Measurements from ENCODE around the gene HADHB.
"Not testable (repeated sequence)": the region's sequence is repeated elsewhere in the genome, so short reads cannot be mapped to it uniquely, and the experiment has no call there.

HADHB gene

DNA sequence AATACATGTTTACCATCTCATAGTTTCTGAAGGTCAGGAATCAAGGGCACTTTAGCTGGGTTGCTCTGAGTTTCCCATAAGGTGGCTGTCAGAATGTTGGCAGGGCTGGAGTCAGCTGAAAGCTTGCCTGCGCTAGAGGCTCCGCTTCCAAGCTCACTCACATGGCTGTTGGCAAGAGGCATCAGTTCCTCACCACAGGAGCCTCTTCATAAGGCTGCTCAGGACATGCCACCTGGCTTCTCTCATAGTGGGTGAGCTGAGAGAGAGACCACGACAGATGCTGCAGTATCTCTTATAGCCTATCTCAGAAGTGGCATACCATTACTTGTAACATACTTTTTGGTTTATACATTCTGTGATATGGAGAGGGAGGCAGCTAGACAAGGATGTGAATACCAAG, 7.2 kb downstream of the HADHB start:
- DNase-seq (ENCODE audit: low spot score) = no peak
- TF ChIP-seq, protein P1, sequence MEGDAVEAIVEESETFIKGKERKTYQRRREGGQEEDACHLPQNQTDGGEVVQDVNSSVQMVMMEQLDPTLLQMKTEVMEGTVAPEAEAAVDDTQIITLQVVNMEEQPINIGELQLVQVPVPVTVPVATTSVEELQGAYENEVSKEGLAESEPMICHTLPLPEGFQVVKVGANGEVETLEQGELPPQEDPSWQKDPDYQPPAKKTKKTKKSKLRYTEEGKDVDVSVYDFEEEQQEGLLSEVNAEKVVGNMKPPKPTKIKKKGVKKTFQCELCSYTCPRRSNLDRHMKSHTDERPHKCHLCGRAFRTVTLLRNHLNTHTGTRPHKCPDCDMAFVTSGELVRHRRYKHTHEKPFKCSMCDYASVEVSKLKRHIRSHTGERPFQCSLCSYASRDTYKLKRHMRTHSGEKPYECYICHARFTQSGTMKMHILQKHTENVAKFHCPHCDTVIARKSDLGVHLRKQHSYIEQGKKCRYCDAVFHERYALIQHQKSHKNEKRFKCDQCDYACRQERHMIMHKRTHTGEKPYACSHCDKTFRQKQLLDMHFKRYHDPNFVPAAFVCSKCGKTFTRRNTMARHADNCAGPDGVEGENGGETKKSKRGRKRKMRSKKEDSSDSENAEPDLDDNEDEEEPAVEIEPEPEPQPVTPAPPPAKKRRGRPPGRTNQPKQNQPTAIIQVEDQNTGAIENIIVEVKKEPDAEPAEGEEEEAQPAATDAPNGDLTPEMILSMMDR (IDR thresholded peaks at IDR 0.05; ENCODE audit: extremely low read depth, insufficient read depth, missing control alignments) = no peak
- in situ Hi-C loops (cut with MboI; ENCODE audit: low pct_unique_long_range_greater_than_20kb, low sequenced_read_pairs, unreplicated experiment) = no loop called here

DNA sequence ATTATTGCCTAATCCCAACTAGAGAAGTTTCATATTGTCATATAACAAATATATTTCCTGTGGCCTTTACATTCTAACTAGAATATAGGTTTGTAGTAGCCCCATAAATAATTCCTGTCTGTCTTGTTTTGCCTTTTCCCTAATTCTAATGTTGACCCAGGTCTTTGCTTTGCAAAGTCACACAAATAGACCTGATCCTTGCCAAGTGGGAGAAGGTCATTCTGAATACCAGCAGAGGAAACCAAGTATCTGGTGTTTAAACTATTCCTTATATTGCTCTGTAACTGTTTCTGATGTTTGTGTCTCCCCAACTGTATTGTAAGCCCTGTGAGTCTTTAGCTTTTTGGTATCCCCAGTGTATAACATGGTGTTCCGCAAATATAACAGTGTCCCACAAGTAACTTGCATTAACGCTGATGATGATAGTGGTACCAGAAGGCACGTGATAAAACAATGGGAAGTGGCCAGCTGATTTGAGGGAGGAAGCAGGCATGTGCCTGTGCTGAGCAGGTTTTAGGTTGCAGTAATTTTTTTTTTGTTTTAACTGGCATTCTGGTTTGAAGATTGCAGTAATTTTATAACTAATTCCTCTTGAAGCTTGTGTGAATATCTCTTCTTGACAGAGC, 11.1 kb downstream of the HADHB start:
- no peak for DNase-seq (ENCODE audit: low spot score)

GRCh38 chr2:26258836-26259235, 14.1 kb downstream of the HADHB start:
- DNase-seq (ENCODE audit: low spot score); in situ Hi-C loops (cut with MboI; ENCODE audit: low pct_unique_long_range_greater_than_20kb, low sequenced_read_pairs, unreplicated experiment): not testable (repeated sequence)

More for the DNA sequence above, 11.1 kb downstream of the HADHB start:
- in situ Hi-C loops (cut with MboI; ENCODE audit: low pct_unique_long_range_greater_than_20kb, low sequenced_read_pairs, unreplicated experiment) = no loop called here
- TF ChIP-seq, protein P1 (IDR thresholded peaks at IDR 0.05; ENCODE audit: extremely low read depth, insufficient read depth, missing control alignments) = no peak

DNA sequence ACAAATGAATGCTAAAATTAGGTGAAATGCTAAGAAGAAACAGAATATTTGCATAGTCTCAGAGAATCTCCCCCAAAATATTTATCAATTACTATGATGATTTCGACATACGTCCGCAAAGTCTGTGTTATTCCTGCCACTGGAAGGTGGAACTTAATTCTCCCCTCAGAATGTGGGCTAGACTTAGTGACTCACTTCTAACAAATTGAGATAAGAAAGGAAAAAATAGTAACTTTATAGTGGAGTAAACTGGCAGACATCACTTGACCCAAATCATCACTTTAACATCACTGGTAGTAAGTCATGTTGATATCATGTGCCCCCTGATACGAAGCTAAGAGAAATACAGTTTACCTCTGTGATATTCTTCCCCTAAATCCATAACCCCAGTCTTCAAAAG, 23.5 kb downstream of the HADHB start:
- DNase-seq (ENCODE audit: low spot score) = no peak
- TF ChIP-seq, protein P1 (IDR thresholded peaks at IDR 0.05; ENCODE audit: extremely low read depth, insufficient read depth, missing control alignments) = no peak
- in situ Hi-C loops (cut with MboI; ENCODE audit: low pct_unique_long_range_greater_than_20kb, low sequenced_read_pairs, unreplicated experiment) = no loop called here

DNA sequence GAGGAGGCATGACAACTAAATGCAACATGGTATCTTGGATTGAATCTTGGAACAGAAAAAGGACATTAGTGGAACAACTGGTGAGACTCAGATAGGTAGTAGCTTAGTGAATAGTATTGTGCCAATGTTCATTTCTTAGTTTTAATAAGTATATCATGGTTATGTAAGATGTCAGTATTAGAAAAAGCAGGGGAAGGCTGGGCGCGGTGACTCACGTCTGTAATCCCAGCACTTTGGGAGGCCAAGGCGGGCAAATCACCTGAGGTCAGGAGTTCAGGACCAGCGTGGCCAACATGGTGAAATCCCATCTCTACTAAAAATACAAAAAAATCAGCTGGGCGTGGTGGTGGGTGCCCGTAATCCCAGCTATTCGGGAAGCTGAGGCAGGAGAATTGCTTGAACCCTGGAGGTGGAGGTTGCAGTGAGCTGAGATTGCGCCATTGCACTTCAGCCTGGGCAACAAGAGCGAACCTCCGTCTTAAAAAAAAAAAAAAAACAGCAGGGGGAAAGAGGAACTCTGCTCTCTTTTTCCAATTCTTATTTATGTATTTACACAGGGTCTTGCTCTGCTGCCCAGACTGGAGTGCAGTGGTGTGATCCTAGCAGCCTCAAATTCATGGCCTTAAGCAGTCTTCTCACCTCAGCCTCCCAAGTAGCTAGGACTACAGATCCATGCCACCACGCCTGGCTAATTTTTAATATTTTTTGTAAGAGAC, 24.1 kb downstream of the HADHB start:
- DNase-seq (ENCODE audit: low spot score); in situ Hi-C loops (cut with MboI; ENCODE audit: low pct_unique_long_range_greater_than_20kb, low sequenced_read_pairs, unreplicated experiment): not testable (repeated sequence)

- in situ Hi-C loops (cut with MboI; ENCODE audit: low pct_unique_long_range_greater_than_20kb, low sequenced_read_pairs, unreplicated experiment) = no loop called here
- peak; percentile 18 for DNase-seq (ENCODE audit: low spot score)
- TF ChIP-seq, protein P1 (IDR thresholded peaks at IDR 0.05; ENCODE audit: extremely low read depth, insufficient read depth, missing control alignments) = no peak
Observed at GRCh38 chr2:26269571-26270158, 24.9 kb downstream of the HADHB start.

- in situ Hi-C loops (cut with MboI; ENCODE audit: low pct_unique_long_range_greater_than_20kb, low sequenced_read_pairs, unreplicated experiment) = no loop called here
- no peak for DNase-seq (ENCODE audit: low spot score)
- TF ChIP-seq, protein P1 (IDR thresholded peaks at IDR 0.05; ENCODE audit: extremely low read depth, insufficient read depth, missing control alignments) = no peak
Observed at GRCh38 chr2:26270373-26270772, 25.6 kb downstream of the HADHB start.
